Lower leg skin (tissue), 3 donors: ENCODE measurements around the gene MBL2.

Experiments
- CTCF ChIP-seq, 3 donors: fragments of 450-650 bp; IDR thresholded peaks; one replicate each; pipeline ENCODE4 v1.5.1; 2016; ENCODE audit warnings: antibody characterized with exemption in 3 of 3, mild to moderate bottlenecking in 3 of 3, moderate library complexity in 2 of 3
- POLR2A ChIP-seq, 2 donors: fragments of 450-650 bp; IDR thresholded peaks; one replicate each; pipeline ENCODE4 v1.6.1; 2016 to 2017; ENCODE audit warnings: antibody characterized with exemption in 2 of 2, mild to moderate bottlenecking in 1 of 2, moderate library complexity in 1 of 2

- TF ChIP-seq CTCF (IDR thresholded peaks at IDR 0.05) (no peak), POLR2A (IDR thresholded peaks at IDR 0.05) (no peak)
Observed at GRCh38 chr10:52805414-52806285, 33.1 kb upstream of the MBL2 start.
